Tibial artery (tissue), 4 donors: ENCODE results near the gene JADE3.

Source experiments
- DNase-seq, 2 donors: peaks; one replicate each; pipeline ENCODE4 v3.0.0-alpha.2; 2019
- H3K27ac ChIP-seq, 2 donors: fragments of 200-600 bp; sonication (generic) in 1 of 2; 1 replicate in 1 of 2; 2 replicates in 1 of 2; pipeline ENCODE4 v1.5.1; 2018 to 2019; ENCODE audit warnings: mild to moderate bottlenecking in 1 of 2
- H3K27me3 ChIP-seq, 2 donors: fragments of 200-600 bp; sonication (generic) in 1 of 2; one replicate each; pipeline versions ENCODE4 v1.5.1 to v1.6.0; 2016 to 2019
- H3K36me3 ChIP-seq, 3 donors: fragments of 200-600 bp; sonication (generic) in 2 of 3; one replicate each; pipeline ENCODE4 v1.5.1; 2016 to 2019; ENCODE audit warnings: mild to moderate bottlenecking in 2 of 3
- H3K4me1 ChIP-seq, 4 donors: fragments of 200-600 bp; sonication (generic) in 2 of 4; 1 replicate in 3 of 4; 2 replicates in 1 of 4; pipeline ENCODE4 v1.5.1; 2016 to 2019
- H3K4me3 ChIP-seq, 2 donors: fragments of 200-600 bp; sonication (generic) in 1 of 2; 1 replicate in 1 of 2; 2 replicates in 1 of 2; pipeline ENCODE4 v1.5.1; 2018 to 2019; ENCODE audit warnings: mild to moderate bottlenecking in 2 of 2
- H3K9me3 ChIP-seq, 3 donors: fragments of 200-600 bp; sonication (generic) in 1 of 3; one replicate each; pipeline ENCODE4 v1.5.1; 2016 to 2019
- intact Hi-C: fragments of 100-400 bp; cut with DNase I; formaldehyde crosslinking; loops from one replicate; pipeline ENCODE4 v1.15.0; 2023; ENCODE audit warnings: low total_unique reads
- TF ChIP-seq, protein P1 (sequence below), 2 experiments: fragments of 200-600 bp in 1 of 2; fragments of 450-650 bp in 1 of 2; IDR thresholded peaks; one replicate each; pipeline ENCODE4 v1.5.1; 2017 to 2019; ENCODE audit warnings: antibody characterized with exemption in 2 of 2, mild to moderate bottlenecking in 1 of 2, moderate library complexity in 1 of 2

JADE3 gene

DNA sequence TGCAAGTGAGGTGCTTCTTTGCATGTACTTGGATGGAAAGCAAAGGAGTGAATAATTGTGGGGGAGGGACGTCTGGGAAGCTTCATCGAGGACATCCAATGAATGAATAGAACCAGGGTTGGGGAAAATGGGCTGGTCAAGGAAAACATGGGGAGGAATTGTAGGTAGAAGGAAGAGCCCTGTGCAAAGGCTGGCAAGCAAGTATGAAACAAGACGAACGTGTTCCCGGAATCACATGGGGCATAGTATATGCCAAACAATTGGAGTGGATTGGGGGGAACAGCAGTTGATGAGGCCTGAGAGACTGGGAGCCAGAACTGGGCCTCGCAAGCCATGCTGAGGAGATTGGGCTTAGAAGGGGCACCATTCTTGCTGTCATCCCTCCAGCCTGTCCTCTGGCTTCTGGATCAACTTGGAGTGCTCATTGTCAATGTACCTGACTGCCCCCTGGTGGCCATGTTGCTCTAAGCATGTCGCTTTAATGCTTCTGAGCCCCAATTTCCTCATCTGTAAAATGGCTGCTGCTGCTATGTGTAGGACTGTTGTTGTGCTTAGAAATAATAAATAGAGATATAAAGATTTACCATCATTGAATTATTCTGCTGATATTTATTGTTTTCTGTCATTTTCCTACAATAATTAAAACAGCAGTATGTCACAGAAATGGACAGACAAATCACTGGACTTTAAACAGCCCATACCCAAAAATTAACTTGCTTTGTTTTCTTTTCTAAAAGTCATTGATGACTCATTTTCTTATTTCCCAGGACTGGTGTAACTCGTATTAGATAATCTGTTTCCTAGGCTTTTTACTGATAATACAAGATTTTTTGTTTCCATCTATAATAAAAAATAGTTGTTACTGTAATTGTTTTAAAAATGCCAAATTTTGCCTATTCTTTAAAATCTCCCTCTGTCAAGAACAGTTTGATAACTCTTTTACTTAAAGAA, 66.4 kb downstream of the JADE3 start:
- intact Hi-C loops, result loop anchor here (10.0 kb wide), 1 partner anchor 74 kb away; no protein-coding TSS in a partner anchor
- Histone ChIP-seq H3K4me1 (peaks cover 0 to 6% (median 0%) of the 10 kb centered on the region in 4 donors), H3K36me3 (no peaks in the 10 kb centered on the region), H3K9me3 (no peaks in the 10 kb centered on the region), H3K27me3 (no peaks in the 10 kb centered on the region), H3K4me3 (no peak overlapping the region), H3K27ac (peak overlapping the region in 1 of 2 donors; percentile 51)
- TF ChIP-seq, protein P1, sequence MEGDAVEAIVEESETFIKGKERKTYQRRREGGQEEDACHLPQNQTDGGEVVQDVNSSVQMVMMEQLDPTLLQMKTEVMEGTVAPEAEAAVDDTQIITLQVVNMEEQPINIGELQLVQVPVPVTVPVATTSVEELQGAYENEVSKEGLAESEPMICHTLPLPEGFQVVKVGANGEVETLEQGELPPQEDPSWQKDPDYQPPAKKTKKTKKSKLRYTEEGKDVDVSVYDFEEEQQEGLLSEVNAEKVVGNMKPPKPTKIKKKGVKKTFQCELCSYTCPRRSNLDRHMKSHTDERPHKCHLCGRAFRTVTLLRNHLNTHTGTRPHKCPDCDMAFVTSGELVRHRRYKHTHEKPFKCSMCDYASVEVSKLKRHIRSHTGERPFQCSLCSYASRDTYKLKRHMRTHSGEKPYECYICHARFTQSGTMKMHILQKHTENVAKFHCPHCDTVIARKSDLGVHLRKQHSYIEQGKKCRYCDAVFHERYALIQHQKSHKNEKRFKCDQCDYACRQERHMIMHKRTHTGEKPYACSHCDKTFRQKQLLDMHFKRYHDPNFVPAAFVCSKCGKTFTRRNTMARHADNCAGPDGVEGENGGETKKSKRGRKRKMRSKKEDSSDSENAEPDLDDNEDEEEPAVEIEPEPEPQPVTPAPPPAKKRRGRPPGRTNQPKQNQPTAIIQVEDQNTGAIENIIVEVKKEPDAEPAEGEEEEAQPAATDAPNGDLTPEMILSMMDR (IDR thresholded peaks at IDR 0.05), result peak; percentile 37 to 44
- peak; percentile 57 to 70 for DNase-seq

DNA sequence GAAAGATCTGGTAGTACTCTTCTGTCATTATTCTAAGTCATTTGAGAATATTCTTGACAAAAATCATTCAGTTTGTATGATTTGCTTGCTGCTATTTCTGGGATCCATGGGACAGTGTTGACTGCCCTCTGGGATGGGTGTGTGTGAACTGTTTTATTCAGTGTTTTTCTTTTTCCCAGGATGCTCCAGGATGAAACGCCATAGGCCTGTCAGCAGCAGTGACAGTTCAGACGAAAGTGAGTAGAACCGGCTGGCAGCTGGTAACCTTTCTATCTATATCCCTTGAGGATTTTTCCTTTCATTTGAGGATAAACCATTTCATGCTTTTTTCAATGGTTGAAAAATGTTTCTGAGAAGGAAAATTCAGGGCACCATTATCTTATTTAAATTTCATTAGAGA, 72.5 kb downstream of the JADE3 start:
- Histone ChIP-seq H3K9me3 (no peaks in the 10 kb centered on the region), H3K4me1 (no peaks in the 10 kb centered on the region), H3K27ac (no peak overlapping the region), H3K36me3 (peaks cover 0 to 6% (median 0%) of the 10 kb centered on the region in 3 donors), H3K4me3 (no peak overlapping the region), H3K27me3 (no peaks in the 10 kb centered on the region)
- intact Hi-C loops, result no loop called here
- TF ChIP-seq, protein P1 (IDR thresholded peaks at IDR 0.05), result no peak
- no peak for DNase-seq

DNA sequence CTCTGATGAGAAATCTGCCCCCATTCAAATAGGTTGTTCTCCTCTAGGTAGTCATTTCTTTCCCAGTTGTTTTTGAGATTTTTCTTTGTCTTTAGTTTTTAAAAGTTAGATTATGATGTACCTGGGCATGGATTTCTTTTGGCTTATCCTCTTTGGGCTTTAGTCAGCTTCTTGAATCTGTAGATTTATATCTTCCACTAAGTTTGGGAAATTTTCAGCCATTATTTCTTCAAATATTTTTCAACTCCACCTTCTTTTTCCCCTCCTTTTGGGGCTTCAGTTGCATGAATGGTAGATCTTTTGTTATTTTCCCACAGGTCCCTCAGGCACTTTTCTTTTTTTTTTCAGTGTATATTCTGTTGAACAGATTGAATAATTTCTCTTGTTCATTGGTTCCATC, 77.3 kb downstream of the JADE3 start:
- intact Hi-C loops, result no loop called here
- Histone ChIP-seq H3K36me3 (peaks cover 0 to 6% (median 0%) of the 10 kb centered on the region in 3 donors), H3K4me1 (no peaks in the 10 kb centered on the region), H3K27me3 (no peaks in the 10 kb centered on the region), H3K9me3 (peaks cover 0 to 5% (median 0%) of the 10 kb centered on the region in 3 donors), H3K27ac (no peak overlapping the region), H3K4me3 (no peak overlapping the region)
- DNase-seq, result no peak
- TF ChIP-seq, protein P1 (IDR thresholded peaks at IDR 0.05), result no peak

DNA sequence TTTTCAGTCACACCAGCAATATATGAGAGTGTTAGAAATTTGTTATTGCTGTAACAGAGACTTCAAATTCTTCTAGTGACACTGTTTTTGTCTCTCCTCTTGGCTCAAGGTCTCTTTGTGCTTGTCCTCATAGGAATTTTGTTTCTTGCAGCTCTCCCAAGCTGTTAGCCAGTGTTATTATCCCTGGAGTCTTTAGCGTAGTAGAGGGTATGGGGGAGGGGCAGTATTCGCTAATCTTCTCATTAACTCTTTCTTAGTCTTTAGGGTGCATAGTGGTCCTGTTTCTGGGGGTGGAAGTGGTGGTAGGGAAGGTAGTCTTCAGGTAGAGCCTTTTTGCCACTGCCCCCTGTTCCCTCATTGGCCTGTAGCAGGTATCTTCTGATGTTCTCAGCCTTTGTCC, 79.4 kb downstream of the JADE3 start:
- no peaks in the 10 kb centered on the region for H3K27me3 ChIP-seq
- DNase-seq, result no peak
- TF ChIP-seq, protein P1 (IDR thresholded peaks at IDR 0.05), result no peak

DNA sequence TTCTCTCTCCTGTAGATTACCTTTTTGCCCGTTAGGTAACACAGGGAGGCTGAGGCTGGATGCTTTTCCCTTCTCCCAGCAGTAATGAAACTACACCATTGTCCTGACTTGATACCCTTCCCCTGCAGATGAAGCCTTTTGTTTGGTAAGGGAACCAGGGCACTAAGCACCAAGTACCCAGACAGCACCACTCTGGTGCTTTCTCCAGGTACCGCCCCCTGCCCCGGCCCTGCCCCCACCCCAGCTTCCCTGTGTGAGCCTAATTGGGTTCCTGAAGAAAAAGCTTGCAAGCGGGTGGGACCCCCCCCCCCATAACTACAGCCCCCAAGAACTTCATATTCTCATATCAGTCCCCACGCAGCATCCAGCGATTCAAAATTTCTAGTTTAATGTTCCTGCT, 79.8 kb downstream of the JADE3 start:
- intact Hi-C loops, result no loop called here

More for the DNA sequence above, 79.4 kb downstream of the JADE3 start:
- H3K9me3 ChIP-seq, result peaks cover 0 to 5% (median 0%) of the 10 kb centered on the region in 3 donors
- intact Hi-C loops, result no loop called here
- no peak overlapping the region for H3K27ac ChIP-seq
- H3K4me3 ChIP-seq, result no peak overlapping the region
- H3K4me1 ChIP-seq, result no peaks in the 10 kb centered on the region
- peaks cover 0 to 6% (median 0%) of the 10 kb centered on the region in 3 donors for H3K36me3 ChIP-seq

More for the DNA sequence above, 79.8 kb downstream of the JADE3 start:
- H3K36me3 ChIP-seq, result peaks cover 0 to 6% (median 0%) of the 10 kb centered on the region in 3 donors
- H3K4me3 ChIP-seq, result no peak overlapping the region
- H3K9me3 ChIP-seq, result peaks cover 0 to 5% (median 0%) of the 10 kb centered on the region in 3 donors
- no peak for DNase-seq
- H3K27ac ChIP-seq, result no peak overlapping the region
- H3K4me1 ChIP-seq, result no peaks in the 10 kb centered on the region
- H3K27me3 ChIP-seq, result no peaks in the 10 kb centered on the region
- TF ChIP-seq, protein P1 (IDR thresholded peaks at IDR 0.05), result no peak
